Cardiac atrium fibroblast (primary cell): Measurements from ENCODE around the gene MFRP. TPM values are rescaled to one million over a fixed set of nuclear protein-coding genes. Genes with fewer than 3 reads are reported as not detected.

Experiments
- total RNA-seq: library from RNA; depleted of rRNA; stranded (reverse); fragments of >200 nt; gene quantifications from 2 replicates; pipeline ENCODE4 v1.2.3, GENCODE V29; 2015

Gene MFRP
- total RNA-seq = not detected in 2 replicates

GRCh38 chr11:119346605-119347004 lies at the start of gene MFRP:
Gene MFRP, minus strand, starts transcription at chr11:119346705. Its CDS starts 192 bp downstream, at chr11:119346513.

GRCh38 chr11:119381181-119381988 lies 34.9 kb upstream of the MFRP start, which contains the start of gene USP2:
Gene USP2, minus strand, starts transcription at chr11:119381690. Its CDS starts 8,210 bp downstream, at chr11:119373480.

GRCh38 chr11:119340335-119341221 lies 5.9 kb downstream of the MFRP start, which contains the start of gene C1QTNF5:
Gene C1QTNF5, minus strand, starts transcription at chr11:119340883. Its CDS starts 486 bp downstream, at chr11:119340397.

GRCh38 chr11:119334174-119334930 lies 12.2 kb downstream of the MFRP start, which contains the start of gene RNF26:
Gene RNF26, plus strand, starts transcription at chr11:119334527. Its CDS starts 596 bp downstream, at chr11:119335123.

GRCh38 chr11:119316729-119317591 lies 29.5 kb downstream of the MFRP start, which contains the start of gene MCAM:
Gene MCAM, minus strand, starts transcription at chr11:119317130. Its CDS starts 29 bp downstream, at chr11:119317101.

Other genes starting within 250 kb of the MFRP start
- 16.4 and 23.2 TPM in 2 replicates for gene DPAGT1, start 244.9 kb downstream of the MFRP start, total RNA-seq
- gene C2CD2L, start 239.4 kb downstream of the MFRP start, total RNA-seq = 3.4 TPM in 2 replicates
- gene HINFP, start 225.1 kb downstream of the MFRP start, total RNA-seq = 6.9 and 16.5 TPM in 2 replicates
- gene ABCG4, start 197.7 kb downstream of the MFRP start, total RNA-seq = under 0.01 TPM in 1 of 2 replicates, not detected in the other
- gene NLRX1, start 178.0 kb downstream of the MFRP start, total RNA-seq = 8.8 and 11.8 TPM in 2 replicates
- gene NHERF4, start 161.2 kb downstream of the MFRP start, total RNA-seq = not detected in 2 replicates
- 6.5 and 7.5 TPM in 2 replicates for gene CBL, start 140.4 kb downstream of the MFRP start, total RNA-seq
- gene MCAM, start 29.6 kb downstream of the MFRP start, total RNA-seq = 51.3 and 129 TPM in 2 replicates
- 4.0 and 10.7 TPM in 2 replicates for gene RNF26, start 12.2 kb downstream of the MFRP start, total RNA-seq
- 13.8 and 24.2 TPM in 2 replicates for gene C1QTNF5, start 5.8 kb downstream of the MFRP start, total RNA-seq
- gene USP2, start 35.0 kb upstream of the MFRP start, total RNA-seq = not detected in 2 replicates
- 45.8 and 46.6 TPM in 2 replicates for gene THY1, start 76.5 kb upstream of the MFRP start, total RNA-seq